NT2/D1 (cell line): ENCODE results near the gene MLLT11.

Source experiments
- YY1 ChIP-seq: IDR thresholded peaks from 2 replicates; pipeline ENCODE4 v1.6.1; 2011; ENCODE audit not compliant: insufficient read length, insufficient read depth
- ZNF274 ChIP-seq: IDR thresholded peaks from 2 replicates; pipeline ENCODE4 v1.6.1; 2011; ENCODE audit warnings: mild to moderate bottlenecking, low read depth, low read length

DNA sequence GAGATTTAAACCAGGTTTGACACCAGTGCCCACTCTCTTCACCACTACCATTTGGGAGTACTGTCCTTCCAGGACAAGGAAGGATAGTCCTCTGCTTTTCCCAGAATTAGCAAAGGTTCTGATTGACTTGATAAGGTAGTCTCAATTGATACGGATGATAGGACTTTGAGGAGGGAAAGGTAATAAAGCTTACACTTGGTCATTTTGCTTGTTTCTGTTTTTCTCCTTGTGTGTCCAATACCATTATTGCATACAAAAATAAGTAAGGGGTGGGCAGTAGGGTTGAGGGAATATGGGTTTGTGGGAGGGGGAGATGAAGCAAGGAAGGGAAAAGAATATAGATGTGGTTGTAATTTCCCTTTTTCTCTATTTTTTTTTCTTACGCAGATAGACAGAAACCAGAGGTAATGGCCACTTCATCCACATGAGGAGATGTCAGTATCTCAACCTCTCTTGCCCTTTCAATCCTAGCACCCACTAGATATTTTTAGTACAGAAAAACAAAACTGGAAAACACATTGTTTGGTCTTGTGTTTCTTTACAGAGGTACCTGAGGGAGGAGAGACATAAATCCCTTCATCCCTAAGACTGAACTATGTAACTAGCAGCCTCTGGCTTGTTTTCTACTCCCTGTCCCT lies 10.0 kb upstream of the MLLT11 start:
- TF ChIP-seq ZNF274 (no peak), YY1 (no peak)
